Measurements from ENCODE around the gene MYOCD.

The MYOCD gene

GRCh38 chr17:12765548-12765947 lies 99.9 kb downstream of the MYOCD start:
- no peak for TF ChIP-seq CTCF (IDR thresholded peaks at IDR 0.05; ENCODE audit: insufficient read depth, low read depth, low read length, missing control alignments)
- peak; percentile 78 for DNase-seq (ENCODE audit: low read depth)
- H3K4me3 ChIP-seq (ENCODE audit: low read length) = no peak overlapping the region

GRCh38 chr17:12768255-12768654 lies 102.6 kb downstream of the MYOCD start:
- TF ChIP-seq CTCF (IDR thresholded peaks at IDR 0.05; ENCODE audit: insufficient read depth, low read depth, low read length, missing control alignments) = no peak
- DNase-seq (ENCODE audit: low read depth) = no peak
- H3K4me3 ChIP-seq (ENCODE audit: low read length) = no peak overlapping the region

GRCh38 chr17:12769981-12770380 lies 104.3 kb downstream of the MYOCD start:
- no peak for DNase-seq (ENCODE audit: low read depth)
- no peak overlapping the region for H3K4me3 ChIP-seq (ENCODE audit: low read length)
- TF ChIP-seq CTCF (IDR thresholded peaks at IDR 0.05; ENCODE audit: insufficient read depth, low read depth, low read length, missing control alignments) = no peak

- no peak for TF ChIP-seq CTCF (IDR thresholded peaks at IDR 0.05; ENCODE audit: insufficient read depth, low read depth, low read length, missing control alignments)
- H3K4me3 ChIP-seq (ENCODE audit: low read length) = no peak overlapping the region
- no peak for DNase-seq (ENCODE audit: low read depth)
Observed at GRCh38 chr17:12773153-12773552, 107.5 kb downstream of the MYOCD start.

- TF ChIP-seq CTCF (IDR thresholded peaks at IDR 0.05; ENCODE audit: insufficient read depth, low read depth, low read length, missing control alignments) = no peak
- peak; percentile 63 for DNase-seq (ENCODE audit: low read depth)
- no peak overlapping the region for H3K4me3 ChIP-seq (ENCODE audit: low read length)
Observed at GRCh38 chr17:12789075-12789480, 123.4 kb downstream of the MYOCD start.

- no peak for TF ChIP-seq CTCF (IDR thresholded peaks at IDR 0.05; ENCODE audit: insufficient read depth, low read depth, low read length, missing control alignments)
- peak; percentile 14 for DNase-seq (ENCODE audit: low read depth)
- H3K4me3 ChIP-seq (ENCODE audit: low read length) = peak within 1 kb of the TSS; percentile 52
Observed at GRCh38 chr17:12789481-12790248, 124.0 kb downstream of the MYOCD start, which contains the start of gene ARHGAP44. TSS of gene ARHGAP44 (plus strand) at chr17:12789498. CDS start at chr17:12789839, 341 bp downstream.
